Nephron (organoid): ENCODE results near the gene WIF1.

ENCODE experiments used
- H3K27ac Mint-ChIP-seq, 3 experiments: 2 replicates each; pipeline ENCODE4 v1.8.0; 2020; ENCODE audit warnings: mixed read lengths in 3 of 3, mild to moderate bottlenecking in 2 of 3, moderate library complexity in 1 of 3
- H3K27me3 Mint-ChIP-seq: 2 replicates; pipeline ENCODE4 v1.8.0; 2021; ENCODE audit warnings: low read depth, mild to moderate bottlenecking, moderate library complexity, mixed read lengths
- H3K36me3 Mint-ChIP-seq: 2 replicates; pipeline ENCODE4 v1.8.0; 2020; ENCODE audit warnings: low read depth, mixed read lengths
- H3K4me1 Mint-ChIP-seq: 2 replicates; pipeline ENCODE4 v1.8.0; 2020; ENCODE audit warnings: mixed read lengths
- H3K4me3 Mint-ChIP-seq, 3 experiments: 2 replicates each; pipeline ENCODE4 v1.8.0; 2020; ENCODE audit warnings: mild to moderate bottlenecking in 3 of 3, mixed read lengths in 3 of 3, moderate library complexity in 2 of 3
- H3K9me3 Mint-ChIP-seq: 2 replicates; pipeline ENCODE4 v1.8.0; 2020; ENCODE audit warnings: mixed read lengths
- CTCF ChIP-seq, 3 experiments: fragments of 200-600 bp; sonication (generic); IDR thresholded peaks; one replicate each; pipeline ENCODE4 v1.5.0; 2021; ENCODE audit warnings: antibody characterized with exemption in 3 of 3; ENCODE audit not compliant: unreplicated experiment in 3 of 3

The WIF1 gene

DNA sequence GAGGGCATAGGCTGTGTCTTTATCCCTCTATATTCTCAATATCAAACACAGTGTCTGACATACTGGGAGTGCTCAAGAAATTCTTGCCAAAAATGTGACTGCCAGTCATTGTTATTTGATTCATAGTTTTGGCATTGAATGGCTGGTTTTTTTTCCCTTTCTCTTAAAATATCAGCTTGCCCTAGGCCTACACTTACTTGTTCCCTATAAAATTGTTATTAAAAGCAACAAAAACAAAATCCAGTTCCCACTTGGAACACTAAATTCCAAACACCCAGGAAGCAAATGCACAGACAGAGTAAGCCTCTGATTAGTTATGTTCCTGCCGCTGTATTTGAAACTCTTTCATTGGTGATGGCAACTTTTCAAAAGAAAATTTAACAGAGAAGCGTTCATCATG lies 110.7 kb downstream of the WIF1 start:
- H3K27me3 Mint-ChIP-seq, result no peaks in the 10 kb centered on the region
- no peak overlapping the region for H3K4me3 Mint-ChIP-seq
- H3K36me3 Mint-ChIP-seq, result no peaks in the 10 kb centered on the region
- H3K9me3 Mint-ChIP-seq, result no peaks in the 10 kb centered on the region
- H3K4me1 Mint-ChIP-seq, result peaks cover 2% of the 10 kb centered on the region
- no peak overlapping the region for H3K27ac Mint-ChIP-seq
- TF ChIP-seq CTCF (IDR thresholded peaks at IDR 0.05; ENCODE audit: unreplicated experiment in 3 of 3), result no peak

DNA sequence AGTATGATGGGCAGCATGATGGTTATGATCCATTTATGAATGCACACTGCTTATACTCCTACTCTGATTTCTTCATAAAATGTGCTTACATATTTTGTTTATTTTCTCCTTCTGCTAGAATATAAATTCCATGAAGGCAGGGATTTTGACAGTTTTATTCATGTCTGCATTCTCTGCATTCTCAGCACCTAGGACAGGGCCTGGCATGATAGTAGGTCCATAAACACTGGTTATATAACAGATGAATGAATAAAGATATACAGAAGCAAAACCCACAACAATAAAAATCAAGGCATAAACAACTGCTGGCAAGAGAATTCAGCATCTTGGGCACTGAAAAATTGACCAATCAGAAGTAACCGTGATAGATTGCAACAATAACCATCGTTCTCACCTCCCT lies 115.4 kb downstream of the WIF1 start:
- Mint-ChIP-seq H3K4me1 (no peaks in the 10 kb centered on the region), H3K9me3 (peaks cover 11% of the 10 kb centered on the region), H3K4me3 (no peak overlapping the region), H3K27ac (no peak overlapping the region), H3K36me3 (no peaks in the 10 kb centered on the region), H3K27me3 (peaks cover 23% of the 10 kb centered on the region)
- no peak for TF ChIP-seq CTCF (IDR thresholded peaks at IDR 0.05; ENCODE audit: unreplicated experiment in 3 of 3)

DNA sequence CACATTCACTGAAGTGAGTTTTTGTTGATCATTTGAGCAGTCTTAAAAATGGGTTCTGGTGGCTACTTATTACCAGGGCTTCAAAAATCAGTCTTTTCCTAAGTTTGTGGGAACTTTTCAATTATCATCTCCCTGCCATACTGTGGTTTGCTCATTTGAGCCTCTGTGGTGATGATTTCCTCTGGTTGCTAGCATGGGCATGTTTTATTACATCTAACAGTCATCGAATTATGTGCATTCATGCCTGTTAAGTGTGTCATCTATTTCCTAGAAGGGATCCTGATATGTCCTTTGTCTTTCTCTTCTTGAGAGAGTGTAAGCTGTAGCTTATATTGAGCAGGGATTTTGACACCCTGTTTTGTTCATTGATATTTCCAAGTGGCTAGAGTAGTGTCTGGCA lies 116.8 kb downstream of the WIF1 start:
- no peaks in the 10 kb centered on the region for H3K36me3 Mint-ChIP-seq
- H3K9me3 Mint-ChIP-seq, result peaks cover 14% of the 10 kb centered on the region
- no peak overlapping the region for H3K27ac Mint-ChIP-seq
- TF ChIP-seq CTCF (IDR thresholded peaks at IDR 0.05; ENCODE audit: unreplicated experiment in 3 of 3), result no peak
- H3K4me3 Mint-ChIP-seq, result no peak overlapping the region
- peaks cover 23% of the 10 kb centered on the region for H3K27me3 Mint-ChIP-seq
- no peaks in the 10 kb centered on the region for H3K4me1 Mint-ChIP-seq
